HCT116 (cell line): Measurements from ENCODE around the gene ADNP. TPM values are rescaled to one million over a fixed set of nuclear protein-coding genes. Genes with fewer than 3 reads are reported as not detected.

ENCODE experiments used
- ATAC-seq: fragments of 200-7000 bp; cut with Tn5 transposase; 2 replicates; pipeline ENCODE4 v1.9.1; 2020; ENCODE audit warnings: mild to moderate bottlenecking, moderate library complexity
- BruUV-seq: library from RNA; stranded (reverse); fragments of 400-500 nt; replicated peaks from 2 replicates; lab custom pipeline; 2021; lab: Mats Ljungman, UMichigan
- CTCF ChIA-PET: fragments of 300-600 bp; sonication (Branson Sonifier 250); formaldehyde crosslinking; loops from one replicate; lab custom pipeline; 2021; ENCODE audit warnings: antibody characterized with exemption; lab: Charles Lee
- POLR2A ChIA-PET: fragments of 300-600, 350-600 bp; sonication (Branson Sonifier 250); formaldehyde crosslinking; loops from one replicate; lab custom pipeline; 2021; ENCODE audit warnings: antibody characterized with exemption; lab: Charles Lee
- RAD21 ChIA-PET, 2 experiments: fragments of 300-600 bp; sonication (Branson Sonifier 250); formaldehyde crosslinking; loops; one replicate each; lab custom pipeline; 2023; ENCODE audit warnings: low total read pairs in 2 of 2; ENCODE audit not compliant: uncharacterized antibody in 2 of 2, unreplicated experiment in 2 of 2, low non-redundant PET in 1 of 2; lab: Charles Lee
- DNase-seq: peaks from one replicate; pipeline ENCODE4 v3.0.0-alpha.2; 2010; ENCODE audit warnings: low read depth, low spot score
- H2AFZ ChIP-seq: fragments of 200-600 bp; shearing (Covaris generic), sonication (generic); 2 replicates; pipeline ENCODE4 v1.6.1; 2017; ENCODE audit warnings: low read depth, mixed run types, mixed read lengths, antibody characterized with exemption, low read length; ENCODE audit not compliant: poor library complexity, severe bottlenecking
- H3K27ac ChIP-seq: 2 replicates; pipeline ENCODE4 v1.5.1; 2012; ENCODE audit warnings: low read depth, low read length
- H3K27me3 ChIP-seq: fragments of 200-600 bp; sonication (generic); 2 replicates; pipeline ENCODE4 v1.6.1; 2016; ENCODE audit warnings: mixed run types, low read length, mixed read lengths; ENCODE audit not compliant: insufficient read depth
- H3K36me3 ChIP-seq, 2 experiments: fragments of 200-500 bp in 1 of 2; fragments of 200-600 bp in 1 of 2; sonication (Bioruptor generic) in 1 of 2; sonication (generic) in 1 of 2; 2 replicates each; pipeline versions ENCODE4 v1.5.1 to v1.6.1; 2014 to 2016; ENCODE audit warnings: low read length in 2 of 2, inconsistent platforms in 1 of 2, mixed read lengths in 1 of 2, mixed run types in 1 of 2; ENCODE audit not compliant: insufficient read depth in 2 of 2, control insufficient read depth in 1 of 2
- H3K4me1 ChIP-seq, 2 experiments: fragments of 200-600 bp in 1 of 2; sonication (generic) in 1 of 2; 2 replicates each; pipeline versions ENCODE4 v1.5.1 to v1.6.1; 2012 to 2017; ENCODE audit warnings: low read length in 2 of 2, inconsistent platforms in 1 of 2, mild to moderate bottlenecking in 1 of 2, mixed read lengths in 1 of 2, mixed run types in 1 of 2, moderate library complexity in 1 of 2; ENCODE audit not compliant: insufficient read depth in 2 of 2, control insufficient read depth in 1 of 2
- H3K4me2 ChIP-seq: fragments of 200-600 bp; sonication (generic); 2 replicates; pipeline ENCODE4 v1.6.1; 2017; ENCODE audit warnings: mixed run types, low read length, mixed read lengths
- H3K4me3 ChIP-seq, 2 experiments: fragments of 200-600 bp in 1 of 2; sonication (generic) in 1 of 2; replicated peaks in 1 of 2; 2 replicates each; pipeline ENCODE4 v1.5.1; 2011 to 2016; ENCODE audit warnings: low read length in 2 of 2, control low read depth in 1 of 2, low read depth in 1 of 2, mild to moderate bottlenecking in 1 of 2, mixed read lengths in 1 of 2, mixed run types in 1 of 2
- H3K79me2 ChIP-seq: fragments of 200-600 bp; sonication (generic); 2 replicates; pipeline ENCODE4 v1.6.1; 2017; ENCODE audit warnings: mild to moderate bottlenecking, mixed run types, low read length, moderate library complexity, mixed read lengths; ENCODE audit not compliant: insufficient read depth
- H3K9ac ChIP-seq: fragments of 200-600 bp; sonication (generic); 2 replicates; pipeline ENCODE4 v1.6.1; 2016; ENCODE audit warnings: low read length, mixed read lengths
- H3K9me2 ChIP-seq: fragments of 200-600 bp; sonication (generic), shearing (Covaris generic); 2 replicates; pipeline ENCODE4 v1.6.1; 2017; ENCODE audit warnings: mixed run types, mild to moderate bottlenecking, moderate library complexity; ENCODE audit not compliant: insufficient read depth
- H3K9me3 ChIP-seq, 2 experiments: fragments of 200-500 bp in 1 of 2; fragments of 200-600 bp in 1 of 2; sonication (Bioruptor generic) in 1 of 2; sonication (generic) in 1 of 2; 2 replicates each; pipeline ENCODE4 v1.6.1; 2014 to 2017; ENCODE audit warnings: low read length in 2 of 2, mixed read lengths in 2 of 2, inconsistent platforms in 1 of 2, low read depth in 1 of 2, mild to moderate bottlenecking in 1 of 2, mixed run types in 1 of 2, moderate library complexity in 1 of 2; ENCODE audit not compliant: control insufficient read depth in 1 of 2, insufficient read depth in 1 of 2
- H4K20me1 ChIP-seq: fragments of 200-600 bp; sonication (generic), shearing (Covaris generic); 2 replicates; pipeline ENCODE4 v1.6.1; 2017; ENCODE audit warnings: mixed run types, mild to moderate bottlenecking, moderate library complexity; ENCODE audit not compliant: insufficient read depth
- ATF3 ChIP-seq: IDR thresholded peaks from 2 replicates; pipeline ENCODE4 v1.6.1; 2012
- CBX3 ChIP-seq: IDR thresholded peaks from 2 replicates; pipeline ENCODE4 v1.6.1; 2012; ENCODE audit warnings: low read depth
- CTCF ChIP-seq, 3 experiments: fragments of 200-600 bp in 1 of 3; sonication (generic) in 1 of 3; IDR thresholded peaks in 2 of 3; conservative IDR thresholded peaks in 1 of 3; 2 replicates each; pipeline ENCODE4 v1.5.1; 2012 to 2017; ENCODE audit warnings: low read depth in 2 of 3, low read length in 2 of 3, antibody characterized with exemption in 1 of 3, borderline replicate concordance in 1 of 3, control low read depth in 1 of 3, mild to moderate bottlenecking in 1 of 3, mixed read lengths in 1 of 3, mixed run types in 1 of 3, moderate library complexity in 1 of 3; ENCODE audit not compliant: insufficient read depth in 1 of 3
- EGR1 ChIP-seq: IDR thresholded peaks from 2 replicates; pipeline ENCODE4 v1.6.1; 2012; ENCODE audit warnings: low read depth
- EZH2 ChIP-seq: fragments of 200-600 bp; sonication (generic); IDR thresholded peaks from 2 replicates; pipeline ENCODE4 v1.6.1; 2017; ENCODE audit warnings: antibody characterized with exemption, mixed run types
- JUND ChIP-seq: IDR thresholded peaks from 2 replicates; pipeline ENCODE4 v1.6.1; 2012
- POLR2AphosphoS5 ChIP-seq: IDR thresholded peaks from 2 replicates; pipeline ENCODE4 v1.6.1; 2011; ENCODE audit warnings: mild to moderate bottlenecking, low read depth, low read length, moderate library complexity
- SP1 ChIP-seq: IDR thresholded peaks from 2 replicates; pipeline ENCODE4 v1.6.1; 2012; ENCODE audit warnings: low read depth
- SRF ChIP-seq: IDR thresholded peaks from 2 replicates; pipeline ENCODE4 v1.6.1; 2012; ENCODE audit warnings: low read depth
- TCF7L2 ChIP-seq: IDR thresholded peaks from 2 replicates; pipeline ENCODE4 v1.7.0; 2011; ENCODE audit warnings: borderline replicate concordance, inconsistent platforms; ENCODE audit not compliant: insufficient read depth, insufficient read length; ENCODE audit errors: extremely low read depth
- YY1 ChIP-seq: IDR thresholded peaks from 2 replicates; pipeline ENCODE4 v1.6.1; 2011; ENCODE audit warnings: low read length, low read depth, moderate library complexity, mild to moderate bottlenecking; ENCODE audit not compliant: insufficient replicate concordance; ENCODE audit errors: extremely low read depth
- intact Hi-C: fragments of 100-400 bp; cut with micrococcal nuclease; formaldehyde crosslinking; loops from 2 replicates; pipeline ENCODE4 v1.10.0; 2022
- total RNA-seq: library from RNA; stranded (reverse); gene quantifications from one replicate; pipeline ENCODE4 v1.2.1, GENCODE V29; 2021; ENCODE audit not compliant: unreplicated experiment

ADNP gene
- total RNA-seq, 1 experiment from 2014 or later = 85.9 TPM

- TF ChIP-seq TCF7L2 (no peak), YY1 (peak; percentile 81), EZH2 (no peak), JUND (no peak), SP1 (peak; percentile 57), SRF (0 out of 2 replicates have a peak, but pooled peaks have one; percentile 19), CBX3 (peak; percentile 92)
These were observed 1.7 kb downstream of the ADNP start (continued) for GRCh38 chr20:50929299-50930138.

- H3K4me3 ChIP-seq = peak overlapping the region in 1 of 2 experiments; percentile 63; a peak in 1 of 4 replicates
- ChIA-PET RAD21 (no interaction called here), POLR2A (no interaction called here), CTCF (interaction anchor here (0.9 to 1.6 kb wide), 3 partner anchors 17 to 265 kb away, joined by 3 to 11 read pairs (median 3); no protein-coding TSS in a partner anchor)
- no peaks in the 10 kb centered on the region for H3K9me3 ChIP-seq
- BruUV-seq = no TSS peak
- peaks cover 28 to 54% of the 10 kb centered on the region in 2 experiments for H3K36me3 ChIP-seq
- no peaks in the 10 kb centered on the region for H3K9me2 ChIP-seq
- no peak for DNase-seq
- H3K4me2 ChIP-seq = peak overlapping the region; percentile 87
- ATAC-seq = no peak
- no peak overlapping the region for H3K9ac ChIP-seq
- no peaks in the 10 kb centered on the region for H3K27me3 ChIP-seq
- intact Hi-C loops = no loop called here
- H3K27ac ChIP-seq = no peak overlapping the region
- peaks cover 70% of the 10 kb centered on the region for H3K79me2 ChIP-seq
- H4K20me1 ChIP-seq = peaks cover 53% of the 10 kb centered on the region; the same call in 1 of the 2 replicates
- no peak for TF ChIP-seq ATF3
- TF ChIP-seq POLR2AphosphoS5 = no peak
- TF ChIP-seq CTCF (IDR thresholded peaks at IDR 0.05 in 2 of 3, conservative IDR thresholded peaks at IDR 0.05 in 1 of 3; ENCODE audit: borderline replicate concordance in 1 of 3, insufficient read depth in 1 of 3, low read depth in 2 of 3, low read length in 2 of 3) = 0 out of 6 replicates have a peak, but pooled peaks of 2 of the 3 experiments have one; percentile 10 to 21
- TF ChIP-seq EGR1 = no peak
- peaks cover 4 to 27% of the 10 kb centered on the region in 2 experiments; a peak in 3 of 4 replicates for H3K4me1 ChIP-seq
- no peak overlapping the region for H2AFZ ChIP-seq
These were observed 2.8 kb downstream of the ADNP start for GRCh38 chr20:50928469-50928868.
